GM10248 (cell line): ENCODE measurements around the gene FYCO1.
"Not testable (repeated sequence)": the region's sequence is repeated elsewhere in the genome, so short reads cannot be mapped to it uniquely, and the experiment has no call there.

Experiments
- CTCF ChIA-PET: fragments of 300-600 bp; sonication (Branson Sonifier 250); formaldehyde crosslinking; extraction: SDS; loops from one replicate; lab custom pipeline; 2021; ENCODE audit warnings: antibody characterized with exemption; lab: Yijun Ruan, JAX
- POLR2A ChIA-PET: fragments of 350-650 bp; sonication (Branson Sonifier 250); formaldehyde crosslinking; extraction: SDS; loops from one replicate; lab custom pipeline; 2020; ENCODE audit warnings: antibody characterized with exemption; lab: Yijun Ruan, JAX
- DNase-seq: peaks from one replicate; pipeline ENCODE4 v3.0.0; 2012; ENCODE audit errors: extremely low spot score
- CTCF ChIP-seq: IDR thresholded peaks from 2 replicates; pipeline ENCODE4 v1.5.1; 2012; ENCODE audit warnings: mild to moderate bottlenecking, low read depth; ENCODE audit errors: extremely low read depth, missing control alignments, control extremely low read depth

Gene FYCO1

GRCh38 chr3:45995236-45996192 lies at the start of gene FYCO1:
TSS of gene FYCO1 (minus strand) at chr3:45995824. CDS start at chr3:45984910, 10,914 bp downstream.
- peak; percentile 95 for DNase-seq
- CTCF ChIA-PET, result interaction anchor here (1.1 to 2.4 kb wide), 7 partner anchors 14 to 336 kb away, joined by 3 to 22 read pairs (median 3); no protein-coding TSS in a partner anchor
- no peak for TF ChIP-seq CTCF
- POLR2A ChIA-PET, result no interaction called here

- no peak for DNase-seq
- no peak for TF ChIP-seq CTCF
- ChIA-PET POLR2A (no interaction called here), CTCF (no interaction called here)
Measured at GRCh38 chr3:46038916-46039315, 43.3 kb upstream of the FYCO1 start.

- CTCF ChIA-PET, DNase-seq, POLR2A ChIA-PET: not testable (repeated sequence)
Measured at GRCh38 chr3:46038071-46038470, 42.4 kb upstream of the FYCO1 start.

- TF ChIP-seq CTCF, result no peak
- CTCF ChIA-PET, result no interaction called here
- no peak for DNase-seq
- POLR2A ChIA-PET, result no interaction called here
Measured at GRCh38 chr3:46036191-46036590, 40.6 kb upstream of the FYCO1 start.

- no peak for DNase-seq
- ChIA-PET POLR2A (no interaction called here), CTCF (interaction anchor here (0.7 to 1.3 kb wide), 4 partner anchors 16 to 93 kb away, joined by 3 read pairs; no protein-coding TSS in a partner anchor)
- no peak for TF ChIP-seq CTCF
Measured at GRCh38 chr3:46031747-46032146, 36.1 kb upstream of the FYCO1 start.

- POLR2A ChIA-PET, result no interaction called here
- CTCF ChIA-PET, result interaction anchor here (0.7 to 1.4 kb wide), 4 partner anchors 17 to 92 kb away, joined by 3 to 4 read pairs (median 3); no protein-coding TSS in a partner anchor
- no peak for TF ChIP-seq CTCF
- DNase-seq, result no peak
Measured at GRCh38 chr3:46031269-46031668, 35.6 kb upstream of the FYCO1 start.

- no peak for DNase-seq
- TF ChIP-seq CTCF, result no peak
- CTCF ChIA-PET, result interaction anchor here (0.8 to 1.4 kb wide), 2 partner anchors 48 to 92 kb away, joined by 3 to 4 read pairs; no protein-coding TSS in a partner anchor
- POLR2A ChIA-PET, result no interaction called here
Measured at GRCh38 chr3:46030626-46031025, 35.0 kb upstream of the FYCO1 start.
